Urinary bladder (tissue), 4 donors: ENCODE measurements around the gene SYNE3. TPM values are rescaled to one million over a fixed set of nuclear protein-coding genes. Genes with fewer than 3 reads are reported as not detected.

Experiments
- DNase-seq: peaks from one replicate; pipeline ENCODE4 v3.0.0-alpha.2; 2015; ENCODE audit errors: extremely low spot score
- H3K27ac ChIP-seq: one replicate; pipeline ENCODE4 v1.5.1; 2013; ENCODE audit warnings: low read depth, mild to moderate bottlenecking, moderate library complexity
- H3K36me3 ChIP-seq: one replicate; pipeline ENCODE4 v1.6.1; 2013; ENCODE audit warnings: mild to moderate bottlenecking, moderate library complexity; ENCODE audit not compliant: insufficient read depth
- H3K4me1 ChIP-seq: one replicate; pipeline ENCODE4 v1.6.1; 2013; ENCODE audit warnings: mild to moderate bottlenecking, moderate library complexity; ENCODE audit not compliant: insufficient read depth
- H3K4me3 ChIP-seq: one replicate; pipeline ENCODE4 v1.5.1; 2013; ENCODE audit warnings: low read depth, low read length
- WGBS: extraction: QIAGEN DNeasy Blood & Tissue Kit; methylation state at CpG from one replicate; pipeline ENCODE4 v1.1.7; 2013; 5-methylcytosine and 5-hydroxymethylcytosine counted together
- polyA plus RNA-seq: library from polyadenylated mRNA; stranded (reverse); fragments of 200-250 nt; gene quantifications from one replicate; pipeline ENCODE4 v1.2.3, GENCODE V29; 2013
- total RNA-seq: library from RNA; depleted of rRNA; stranded (reverse); fragments of >200 nt; gene quantifications from one replicate; pipeline ENCODE4 v1.2.3, GENCODE V29; 2014
- donor health status: healthy with polysubstance abuse.
- donor health status: healthy.

The SYNE3 gene
- total and polyA plus RNA-seq, 2 donors = 4.5 to 14.6 TPM

- H3K4me1 ChIP-seq = no peaks in the 10 kb centered on the region
- WGBS = 71% methylated on average over 12 of the region's 12 CpGs
- H3K4me3 ChIP-seq = no peak overlapping the region
Observed at GRCh38 chr14:95523051-95523814, 6.8 kb upstream of the SYNE3 start.

GRCh38 chr14:95522556-95522955, 6.1 kb upstream of the SYNE3 start:
- WGBS = 86% methylated on average over 4 of the region's 4 CpGs
- no peak overlapping the region for H3K27ac ChIP-seq
- H3K4me1 ChIP-seq = no peaks in the 10 kb centered on the region
- DNase-seq = no peak
- no peaks in the 10 kb centered on the region for H3K36me3 ChIP-seq
- H3K4me3 ChIP-seq = no peak overlapping the region

More at GRCh38 chr14:95523051-95523814, 6.8 kb upstream of the SYNE3 start:
- Histone ChIP-seq H3K36me3 (no peaks in the 10 kb centered on the region), H3K27ac (no peak overlapping the region)
- no peak for DNase-seq

GRCh38 chr14:95522116-95522515, 5.7 kb upstream of the SYNE3 start:
- WGBS = 90% methylated on average over 11 of the region's 11 CpGs
- no peak for DNase-seq
- Histone ChIP-seq H3K36me3 (no peaks in the 10 kb centered on the region), H3K4me3 (no peak overlapping the region), H3K27ac (no peak overlapping the region), H3K4me1 (no peaks in the 10 kb centered on the region)

- Histone ChIP-seq H3K4me1 (no peaks in the 10 kb centered on the region), H3K36me3 (no peaks in the 10 kb centered on the region), H3K4me3 (no peak overlapping the region), H3K27ac (no peak overlapping the region)
- DNase-seq = no peak
- 84% methylated on average over 4 of the region's 4 CpGs for WGBS
Observed at GRCh38 chr14:95521001-95521400, 4.6 kb upstream of the SYNE3 start.

- Histone ChIP-seq H3K4me3 (no peak overlapping the region), H3K27ac (no peak overlapping the region), H3K36me3 (no peaks in the 10 kb centered on the region), H3K4me1 (no peaks in the 10 kb centered on the region)
- WGBS = 67% methylated on average over 3 of the region's 3 CpGs
- DNase-seq = no peak
Observed at GRCh38 chr14:95520346-95520745, 3.9 kb upstream of the SYNE3 start.

- Histone ChIP-seq H3K27ac (no peak overlapping the region), H3K4me1 (peaks cover 3% of the 10 kb centered on the region), H3K36me3 (no peaks in the 10 kb centered on the region), H3K4me3 (no peak overlapping the region)
- WGBS = 40% methylated on average over 6 of the region's 6 CpGs
- no peak for DNase-seq
Observed at GRCh38 chr14:95519699-95520098, 3.2 kb upstream of the SYNE3 start.

GRCh38 chr14:95518045-95518751, 1.7 kb upstream of the SYNE3 start:
- Histone ChIP-seq H3K27ac (no peak overlapping the region), H3K4me3 (no peak overlapping the region), H3K4me1 (peaks cover 3% of the 10 kb centered on the region), H3K36me3 (no peaks in the 10 kb centered on the region)
- no peak for DNase-seq
- WGBS = 67% methylated on average over 8 of the region's 8 CpGs

- H3K36me3 ChIP-seq = no peaks in the 10 kb centered on the region
- peak overlapping the region; percentile 90 for H3K4me3 ChIP-seq
- WGBS = 3% methylated on average over 50 of the region's 50 CpGs
- H3K27ac ChIP-seq = peak overlapping the region; percentile 14
- peaks cover 3% of the 10 kb centered on the region for H3K4me1 ChIP-seq
- DNase-seq = no peak
Observed at GRCh38 chr14:95515596-95516552, 576 bp downstream of the SYNE3 start.

GRCh38 chr14:95515080-95515489, 1.4 kb downstream of the SYNE3 start:
- Histone ChIP-seq H3K4me1 (peaks cover 3% of the 10 kb centered on the region), H3K27ac (no peak overlapping the region), H3K4me3 (peak overlapping the region; percentile 2), H3K36me3 (no peaks in the 10 kb centered on the region)
- no peak for DNase-seq
- 32% methylated on average over 9 of the region's 9 CpGs for WGBS

- no peak for DNase-seq
- Histone ChIP-seq H3K4me1 (peaks cover 3% of the 10 kb centered on the region), H3K27ac (no peak overlapping the region), H3K4me3 (no peak overlapping the region), H3K36me3 (no peaks in the 10 kb centered on the region)
- 80% methylated on average over 18 of the region's 18 CpGs for WGBS
Observed at GRCh38 chr14:95514131-95515079, 2.0 kb downstream of the SYNE3 start.

- no peak overlapping the region for H3K27ac ChIP-seq
- no peaks in the 10 kb centered on the region for H3K36me3 ChIP-seq
- 71% methylated on average over 6 of the region's 6 CpGs for WGBS
- no peak overlapping the region for H3K4me3 ChIP-seq
- H3K4me1 ChIP-seq = peaks cover 3% of the 10 kb centered on the region
- DNase-seq = no peak
Observed at GRCh38 chr14:95513291-95513690, 3.2 kb downstream of the SYNE3 start.

- H3K4me1 ChIP-seq = peaks cover 3% of the 10 kb centered on the region
- H3K4me3 ChIP-seq = no peak overlapping the region
- 73% methylated on average over 5 of the region's 5 CpGs for WGBS
- H3K36me3 ChIP-seq = no peaks in the 10 kb centered on the region
- H3K27ac ChIP-seq = no peak overlapping the region
- DNase-seq = no peak
Observed at GRCh38 chr14:95511687-95512086, 4.8 kb downstream of the SYNE3 start.
